HEK293 (cell line): Measurements from ENCODE around the gene PMEL.

Experiments used
- ELK4 ChIP-seq: IDR thresholded peaks from 2 replicates; pipeline ENCODE4 v1.6.1; 2011; ENCODE audit warnings: mild to moderate bottlenecking, low read depth, low read length, borderline replicate concordance
- HOXA7 ChIP-seq: sonication (generic); formaldehyde crosslinking; IDR thresholded peaks from 2 replicates; pipeline ENCODE4 v1.8.1; 2022; ENCODE audit warnings: missing genetic modification reagents, borderline replicate concordance
- HOXC10 ChIP-seq: sonication (generic); formaldehyde crosslinking; IDR thresholded peaks from 2 replicates; pipeline ENCODE4 v1.8.1; 2023; ENCODE audit warnings: mild to moderate bottlenecking, missing genetic modification reagents
- KLF1 ChIP-seq: fragments of 450-650 bp; formaldehyde crosslinking; IDR thresholded peaks from 2 replicates; pipeline ENCODE4 v1.5.1; 2016; ENCODE audit warnings: missing biosample characterization, missing genetic modification characterization
- MZF1 ChIP-seq: fragments of 450-650 bp; formaldehyde crosslinking; IDR thresholded peaks from 2 replicates; pipeline ENCODE4 v1.5.1; 2017; ENCODE audit warnings: missing biosample characterization, missing genetic modification characterization, borderline replicate concordance
- SCRT2 ChIP-seq: fragments of 450-650 bp; formaldehyde crosslinking; IDR thresholded peaks from 2 replicates; pipeline ENCODE4 v1.5.1; 2016; ENCODE audit warnings: missing biosample characterization, missing genetic modification characterization
- SP3 ChIP-seq: fragments of 450-650 bp; formaldehyde crosslinking; IDR thresholded peaks from 2 replicates; pipeline ENCODE4 v1.5.1; 2016; ENCODE audit warnings: missing biosample characterization, missing genetic modification characterization
- TRIM28 ChIP-seq: IDR thresholded peaks from 2 replicates; pipeline ENCODE4 v1.6.1; 2011; ENCODE audit warnings: low read length, control low read depth, borderline replicate concordance
- ZBTB1 ChIP-seq: fragments of 450-650 bp; formaldehyde crosslinking; IDR thresholded peaks from 2 replicates; pipeline ENCODE4 v1.5.1; 2016; ENCODE audit warnings: missing biosample characterization, missing genetic modification characterization
- ZBTB8A ChIP-seq: fragments of 450-650 bp; formaldehyde crosslinking; IDR thresholded peaks from 2 replicates; pipeline ENCODE4 v1.5.1; 2016; ENCODE audit warnings: missing biosample characterization, missing genetic modification characterization
- ZFP3 ChIP-seq: fragments of 450-650 bp; formaldehyde crosslinking; IDR thresholded peaks from 2 replicates; pipeline ENCODE4 v1.5.1; 2016; ENCODE audit warnings: low read depth, missing biosample characterization, missing genetic modification characterization
- ZFP37 ChIP-seq: fragments of 450-650 bp; formaldehyde crosslinking; IDR thresholded peaks from 2 replicates; pipeline ENCODE4 v1.5.1; 2016; ENCODE audit warnings: missing biosample characterization, missing genetic modification characterization
- ZNF112 ChIP-seq: fragments of 450-650 bp; formaldehyde crosslinking; IDR thresholded peaks from 2 replicates; pipeline ENCODE4 v1.5.0; 2017; ENCODE audit warnings: missing biosample characterization, missing genetic modification characterization
- ZNF133 ChIP-seq: fragments of 450-650 bp; formaldehyde crosslinking; IDR thresholded peaks from 2 replicates; pipeline ENCODE4 v1.5.1; 2016; ENCODE audit warnings: missing biosample characterization, missing genetic modification characterization
- ZNF202 ChIP-seq: fragments of 450-650 bp; formaldehyde crosslinking; IDR thresholded peaks from 2 replicates; pipeline ENCODE4 v1.5.1; 2016; ENCODE audit warnings: missing biosample characterization, missing genetic modification characterization, borderline replicate concordance
- ZNF211 ChIP-seq: fragments of 450-650 bp; formaldehyde crosslinking; IDR thresholded peaks from 2 replicates; pipeline ENCODE4 v1.5.1; 2016; ENCODE audit warnings: low read depth, missing biosample characterization, missing genetic modification characterization
- ZNF266 ChIP-seq: fragments of 450-650 bp; formaldehyde crosslinking; IDR thresholded peaks from 2 replicates; pipeline ENCODE4 v1.5.1; 2016; ENCODE audit warnings: missing biosample characterization, missing genetic modification characterization, low read depth
- ZNF354C ChIP-seq: fragments of 450-650 bp; formaldehyde crosslinking; IDR thresholded peaks from 2 replicates; pipeline ENCODE4 v1.5.1; 2016; ENCODE audit warnings: missing biosample characterization, missing genetic modification characterization, low read depth, borderline replicate concordance
- ZNF433 ChIP-seq: fragments of 450-650 bp; formaldehyde crosslinking; IDR thresholded peaks from 2 replicates; pipeline ENCODE4 v1.5.1; 2016; ENCODE audit warnings: missing biosample characterization, missing genetic modification characterization, low read depth
- ZNF473 ChIP-seq: fragments of 450-650 bp; formaldehyde crosslinking; IDR thresholded peaks from 2 replicates; pipeline ENCODE4 v1.5.1; 2017; ENCODE audit warnings: missing biosample characterization, missing genetic modification characterization
- ZNF514 ChIP-seq: fragments of 450-650 bp; formaldehyde crosslinking; IDR thresholded peaks from 2 replicates; pipeline ENCODE4 v1.5.1; 2016; ENCODE audit warnings: missing biosample characterization, missing genetic modification characterization
- ZNF623 ChIP-seq: fragments of 450-650 bp; formaldehyde crosslinking; IDR thresholded peaks from 2 replicates; pipeline ENCODE4 v1.5.1; 2016; ENCODE audit warnings: missing biosample characterization, missing genetic modification characterization
- ZNF624 ChIP-seq: fragments of 450-650 bp; formaldehyde crosslinking; IDR thresholded peaks from 2 replicates; pipeline ENCODE4 v1.5.1; 2017; ENCODE audit warnings: missing biosample characterization, missing genetic modification characterization
- ZNF704 ChIP-seq: fragments of 450-650 bp; formaldehyde crosslinking; IDR thresholded peaks from 2 replicates; pipeline ENCODE4 v1.5.1; 2016; ENCODE audit warnings: missing biosample characterization, missing genetic modification characterization
- ZNF707 ChIP-seq: fragments of 450-650 bp; formaldehyde crosslinking; IDR thresholded peaks from 2 replicates; pipeline ENCODE4 v1.5.1; 2016; ENCODE audit warnings: missing biosample characterization, missing genetic modification characterization
- ZNF791 ChIP-seq: fragments of 450-650 bp; formaldehyde crosslinking; IDR thresholded peaks from 2 replicates; pipeline ENCODE4 v1.5.1; 2016; ENCODE audit warnings: missing biosample characterization, missing genetic modification characterization
- ZNF830 ChIP-seq: fragments of 450-650 bp; IDR thresholded peaks from 2 replicates; pipeline ENCODE4 v1.5.0; 2018; ENCODE audit warnings: missing biosample characterization, missing genetic modification characterization, low read depth, mild to moderate bottlenecking, moderate library complexity
- TF ChIP-seq, protein P1 (sequence below): fragments of 450-650 bp; formaldehyde crosslinking; IDR thresholded peaks from 2 replicates; pipeline ENCODE4 v1.5.1; 2016; ENCODE audit warnings: missing biosample characterization, missing genetic modification characterization
- TF ChIP-seq, protein P2 (sequence below): fragments of 450-650 bp; formaldehyde crosslinking; optimal IDR thresholded peaks from 2 replicates; pipeline ENCODE3; 2016; ENCODE audit warnings: missing biosample characterization, mild to moderate bottlenecking, missing genetic modification characterization
- TF ChIP-seq, protein P3 (sequence below): fragments of 450-650 bp; formaldehyde crosslinking; conservative IDR thresholded peaks from 2 replicates; pipeline ENCODE4 v1.5.1; 2016; ENCODE audit warnings: low read depth, missing biosample characterization, missing genetic modification characterization

The PMEL gene

GRCh38 chr12:55926738-55927587, 38.9 kb downstream of the PMEL start (continued):
- TF ChIP-seq ZNF704, result no peak
- peak; percentile 66; the same call in 1 of the 2 replicates for TF ChIP-seq ELK4
- no peak for TF ChIP-seq ZFP3 (tag by site-specific recombination)
- TF ChIP-seq SCRT2 (tag by site-specific recombination), result no peak
- TF ChIP-seq ZNF707 (tag by site-specific recombination), result no peak
- peak; percentile 78 for TF ChIP-seq ZBTB8A (tag by site-specific recombination)
- TF ChIP-seq, protein P1, sequence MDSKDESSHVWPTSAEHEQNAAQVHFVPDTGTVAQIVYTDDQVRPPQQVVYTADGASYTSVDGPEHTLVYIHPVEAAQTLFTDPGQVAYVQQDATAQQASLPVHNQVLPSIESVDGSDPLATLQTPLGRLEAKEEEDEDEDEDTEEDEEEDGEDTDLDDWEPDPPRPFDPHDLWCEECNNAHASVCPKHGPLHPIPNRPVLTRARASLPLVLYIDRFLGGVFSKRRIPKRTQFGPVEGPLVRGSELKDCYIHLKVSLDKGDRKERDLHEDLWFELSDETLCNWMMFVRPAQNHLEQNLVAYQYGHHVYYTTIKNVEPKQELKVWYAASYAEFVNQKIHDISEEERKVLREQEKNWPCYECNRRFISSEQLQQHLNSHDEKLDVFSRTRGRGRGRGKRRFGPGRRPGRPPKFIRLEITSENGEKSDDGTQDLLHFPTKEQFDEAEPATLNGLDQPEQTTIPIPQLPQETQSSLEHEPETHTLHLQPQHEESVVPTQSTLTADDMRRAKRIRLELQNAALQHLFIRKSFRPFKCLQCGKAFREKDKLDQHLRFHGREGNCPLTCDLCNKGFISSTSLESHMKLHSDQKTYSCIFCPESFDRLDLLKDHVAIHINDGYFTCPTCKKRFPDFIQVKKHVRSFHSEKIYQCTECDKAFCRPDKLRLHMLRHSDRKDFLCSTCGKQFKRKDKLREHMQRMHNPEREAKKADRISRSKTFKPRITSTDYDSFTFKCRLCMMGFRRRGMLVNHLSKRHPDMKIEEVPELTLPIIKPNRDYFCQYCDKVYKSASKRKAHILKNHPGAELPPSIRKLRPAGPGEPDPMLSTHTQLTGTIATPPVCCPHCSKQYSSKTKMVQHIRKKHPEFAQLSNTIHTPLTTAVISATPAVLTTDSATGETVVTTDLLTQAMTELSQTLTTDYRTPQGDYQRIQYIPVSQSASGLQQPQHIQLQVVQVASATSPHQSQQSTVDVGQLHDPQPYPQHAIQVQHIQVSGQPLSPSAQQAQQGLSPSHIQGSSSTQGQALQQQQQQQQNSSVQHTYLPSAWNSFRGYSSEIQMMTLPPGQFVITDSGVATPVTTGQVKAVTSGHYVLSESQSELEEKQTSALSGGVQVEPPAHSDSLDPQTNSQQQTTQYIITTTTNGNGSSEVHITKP (tag by site-specific recombination), result peak; percentile 95
- 0 out of 2 replicates have a peak, but pooled peaks have one; percentile 17 for TF ChIP-seq ZNF624
- no peak for TF ChIP-seq ZNF354C (tag by site-specific recombination)
- TF ChIP-seq ZNF433 (tag by site-specific recombination), result 0 out of 2 replicates have a peak, but pooled peaks have one; percentile 6
- no peak for TF ChIP-seq TRIM28
- TF ChIP-seq ZNF202 (tag by site-specific recombination), result no peak
- TF ChIP-seq ZFP37, result no peak; the same call in none of the 2 replicates
- no peak for TF ChIP-seq MZF1 (tag by site-specific recombination)
- TF ChIP-seq, protein P2, sequence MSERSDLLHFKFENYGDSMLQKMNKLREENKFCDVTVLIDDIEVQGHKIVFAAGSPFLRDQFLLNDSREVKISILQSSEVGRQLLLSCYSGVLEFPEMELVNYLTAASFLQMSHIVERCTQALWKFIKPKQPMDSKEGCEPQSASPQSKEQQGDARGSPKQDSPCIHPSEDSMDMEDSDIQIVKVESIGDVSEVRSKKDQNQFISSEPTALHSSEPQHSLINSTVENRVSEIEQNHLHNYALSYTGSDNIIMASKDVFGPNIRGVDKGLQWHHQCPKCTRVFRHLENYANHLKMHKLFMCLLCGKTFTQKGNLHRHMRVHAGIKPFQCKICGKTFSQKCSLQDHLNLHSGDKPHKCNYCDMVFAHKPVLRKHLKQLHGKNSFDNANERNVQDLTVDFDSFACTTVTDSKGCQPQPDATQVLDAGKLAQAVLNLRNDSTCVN, result peak; percentile 47
- no peak for TF ChIP-seq ZNF830 (tag by site-specific recombination)
- no peak for TF ChIP-seq ZNF514 (tag by site-specific recombination)
- no peak; the same call in 1 of the 2 replicates for TF ChIP-seq ZNF623 (tag by site-specific recombination)
- TF ChIP-seq ZNF133, result no peak
- no peak for TF ChIP-seq ZBTB1 (tag by site-specific recombination)
- TF ChIP-seq ZNF473 (tag by site-specific recombination), result no peak
- TF ChIP-seq ZNF211 (tag by site-specific recombination), result no peak
- TF ChIP-seq, protein P3, sequence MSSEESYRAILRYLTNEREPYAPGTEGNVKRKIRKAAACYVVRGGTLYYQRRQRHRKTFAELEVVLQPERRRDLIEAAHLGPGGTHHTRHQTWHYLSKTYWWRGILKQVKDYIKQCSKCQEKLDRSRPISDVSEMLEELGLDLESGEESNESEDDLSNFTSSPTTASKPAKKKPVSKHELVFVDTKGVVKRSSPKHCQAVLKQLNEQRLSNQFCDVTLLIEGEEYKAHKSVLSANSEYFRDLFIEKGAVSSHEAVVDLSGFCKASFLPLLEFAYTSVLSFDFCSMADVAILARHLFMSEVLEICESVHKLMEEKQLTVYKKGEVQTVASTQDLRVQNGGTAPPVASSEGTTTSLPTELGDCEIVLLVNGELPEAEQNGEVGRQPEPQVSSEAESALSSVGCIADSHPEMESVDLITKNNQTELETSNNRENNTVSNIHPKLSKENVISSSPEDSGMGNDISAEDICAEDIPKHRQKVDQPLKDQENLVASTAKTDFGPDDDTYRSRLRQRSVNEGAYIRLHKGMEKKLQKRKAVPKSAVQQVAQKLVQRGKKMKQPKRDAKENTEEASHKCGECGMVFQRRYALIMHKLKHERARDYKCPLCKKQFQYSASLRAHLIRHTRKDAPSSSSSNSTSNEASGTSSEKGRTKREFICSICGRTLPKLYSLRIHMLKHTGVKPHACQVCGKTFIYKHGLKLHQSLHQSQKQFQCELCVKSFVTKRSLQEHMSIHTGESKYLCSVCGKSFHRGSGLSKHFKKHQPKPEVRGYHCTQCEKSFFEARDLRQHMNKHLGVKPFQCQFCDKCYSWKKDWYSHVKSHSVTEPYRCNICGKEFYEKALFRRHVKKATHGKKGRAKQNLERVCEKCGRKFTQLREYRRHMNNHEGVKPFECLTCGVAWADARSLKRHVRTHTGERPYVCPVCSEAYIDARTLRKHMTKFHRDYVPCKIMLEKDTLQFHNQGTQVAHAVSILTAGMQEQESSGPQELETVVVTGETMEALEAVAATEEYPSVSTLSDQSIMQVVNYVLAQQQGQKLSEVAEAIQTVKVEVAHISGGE (tag by site-specific recombination), result peak; percentile 83
- no peak for TF ChIP-seq ZNF266 (tag by site-specific recombination)
- no peak for TF ChIP-seq ZNF112 (tag by site-specific recombination)
- TF ChIP-seq KLF1 (tag by site-specific recombination), result 0 out of 2 replicates have a peak, but pooled peaks have one; percentile 21
- no peak for TF ChIP-seq HOXA7 (CRISPR knock-in tag)
- peak; percentile 96 for TF ChIP-seq SP3 (tag by site-specific recombination)
- TF ChIP-seq ZNF791 (tag by site-specific recombination), result no peak
- TF ChIP-seq HOXC10, result no peak
